Measurements from ENCODE around the gene VAV1. TPM values are rescaled to one million over a fixed set of nuclear protein-coding genes. Genes with fewer than 3 reads are reported as not detected.
"Not testable (repeated sequence)": the region's sequence is repeated elsewhere in the genome, so short reads cannot be mapped to it uniquely, and the experiment has no call there.

VAV1 gene
- total RNA-seq, 2 experiments from 2014 or later = 122 to 125 TPM

- Mint-ChIP-seq H3K27ac (no peak overlapping the region), H3K9me3 (ENCODE audit: insufficient read depth) (no peaks in the 10 kb centered on the region), H3K36me3 (ENCODE audit: low read depth) (peaks cover 55% of the 10 kb centered on the region), H3K4me3 (no peak overlapping the region), H3K4me1 (ENCODE audit: low read depth) (peaks cover 10% of the 10 kb centered on the region), H3K27me3 (ENCODE audit: low read depth) (no peaks in the 10 kb centered on the region)
- CTCF ChIA-PET = no interaction called here
- DNase-seq (no peak), ATAC-seq (no peak)
- POLR2A ChIA-PET = no interaction called here
These were observed 21.3 kb upstream of the VAV1 start for GRCh38 chr19:6751189-6751588.

- peaks cover 13% of the 10 kb centered on the region for H3K4me1 Mint-ChIP-seq (ENCODE audit: low read depth)
- no peaks in the 10 kb centered on the region for H3K9me3 Mint-ChIP-seq (ENCODE audit: insufficient read depth)
- POLR2A ChIA-PET = interaction anchor here (0.6 kb wide), 1 partner anchor 512 kb away, joined by 3 read pairs; no protein-coding TSS in a partner anchor
- no peak for DNase-seq
- H3K36me3 Mint-ChIP-seq (ENCODE audit: low read depth) = peaks cover 49% of the 10 kb centered on the region
- ATAC-seq = no peak
- CTCF ChIA-PET = interaction anchor here (1.0 to 2.3 kb wide), 2 partner anchors 14 to 111 kb away, joined by 4 to 7 read pairs; no protein-coding TSS in a partner anchor
- no peaks in the 10 kb centered on the region for H3K27me3 Mint-ChIP-seq (ENCODE audit: low read depth)
- peak overlapping the region; percentile 64 for H3K4me3 Mint-ChIP-seq
- H3K27ac Mint-ChIP-seq = peak overlapping the region; percentile 86
These were observed 20.0 kb upstream of the VAV1 start for GRCh38 chr19:6752256-6753177.

- Mint-ChIP-seq H3K4me3 (peak overlapping the region; percentile 64), H3K9me3 (ENCODE audit: insufficient read depth) (no peaks in the 10 kb centered on the region), H3K27ac (peak overlapping the region; percentile 86), H3K27me3 (ENCODE audit: low read depth) (no peaks in the 10 kb centered on the region), H3K4me1 (ENCODE audit: low read depth) (peaks cover 16% of the 10 kb centered on the region), H3K36me3 (ENCODE audit: low read depth) (peaks cover 47% of the 10 kb centered on the region)
- POLR2A ChIA-PET = interaction anchor here (1.5 kb wide), 1 partner anchor 14 kb away, joined by 4 read pairs; the partner anchor contains the start of gene SH2D3A
- CTCF ChIA-PET = interaction anchor here (1.0 to 2.3 kb wide), 3 partner anchors 15 to 122 kb away, joined by 4 to 7 read pairs (median 4); no protein-coding TSS in a partner anchor
- ATAC-seq (peak; percentile 93), DNase-seq (peak; percentile 83)
These were observed 19.1 kb upstream of the VAV1 start for GRCh38 chr19:6753178-6754031.

- ChIA-PET POLR2A (interaction anchor here (1.5 kb wide), 1 partner anchor 13 kb away, joined by 4 read pairs; the partner anchor contains the start of gene SH2D3A), CTCF (interaction anchor here (0.7 to 2.3 kb wide), 3 partner anchors 17 to 123 kb away, joined by 3 to 7 read pairs (median 4); no protein-coding TSS in a partner anchor)
- no peaks in the 10 kb centered on the region for H3K27me3 Mint-ChIP-seq (ENCODE audit: low read depth)
- H3K9me3 Mint-ChIP-seq (ENCODE audit: insufficient read depth) = no peaks in the 10 kb centered on the region
- DNase-seq (no peak), ATAC-seq (no peak)
- no peak overlapping the region for H3K4me3 Mint-ChIP-seq
- H3K4me1 Mint-ChIP-seq (ENCODE audit: low read depth) = peaks cover 18% of the 10 kb centered on the region
- peaks cover 49% of the 10 kb centered on the region for H3K36me3 Mint-ChIP-seq (ENCODE audit: low read depth)
- H3K27ac Mint-ChIP-seq = no peak overlapping the region
These were observed 18.4 kb upstream of the VAV1 start for GRCh38 chr19:6754136-6754535.

DNA sequence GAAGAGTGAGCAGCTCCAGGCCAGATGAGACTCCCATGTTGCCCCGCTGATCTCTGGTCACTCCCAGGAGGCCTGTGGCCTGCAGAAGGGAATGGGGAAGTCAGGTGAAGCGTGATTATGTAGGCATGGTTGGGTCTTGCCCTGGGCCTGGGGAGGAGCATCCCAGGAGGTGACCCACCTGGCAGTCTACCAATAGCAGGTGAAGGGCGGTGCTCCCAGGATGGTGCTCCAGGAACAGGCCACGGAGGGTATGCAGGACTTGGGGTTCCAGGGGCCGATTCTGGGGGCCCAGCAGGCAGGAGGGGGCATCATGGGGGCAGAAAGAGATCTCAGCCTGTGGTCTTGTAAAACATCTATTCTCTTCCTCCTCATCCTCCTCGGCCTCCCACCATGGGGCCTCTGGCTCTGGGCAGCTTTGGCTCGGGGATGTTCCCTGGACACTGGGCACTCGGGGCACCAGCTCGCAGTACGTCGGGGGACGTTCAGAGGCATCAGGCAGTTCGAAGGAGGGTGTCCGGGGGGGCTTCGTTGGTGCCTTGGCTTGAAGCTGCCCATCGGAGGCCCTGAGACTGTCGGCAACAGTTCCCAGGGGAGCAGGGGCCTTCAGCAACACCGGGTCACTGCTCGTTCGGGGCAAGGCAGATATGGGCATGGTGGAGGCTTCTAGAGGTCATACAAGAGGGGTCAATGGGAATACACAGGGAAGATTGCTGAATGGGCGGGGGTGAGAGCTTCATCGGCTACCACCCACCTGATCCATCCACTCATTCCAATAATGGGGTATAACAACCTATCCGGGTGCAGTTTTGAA, 17.6 kb upstream of the VAV1 start:
- no peak for ATAC-seq
- Mint-ChIP-seq H3K27me3 (ENCODE audit: low read depth) (no peaks in the 10 kb centered on the region), H3K4me3 (no peak overlapping the region), H3K27ac (no peak overlapping the region), H3K36me3 (ENCODE audit: low read depth) (peaks cover 50% of the 10 kb centered on the region), H3K4me1 (ENCODE audit: low read depth) (peaks cover 18% of the 10 kb centered on the region), H3K9me3 (ENCODE audit: insufficient read depth) (no peaks in the 10 kb centered on the region)
- POLR2A ChIA-PET = interaction anchor here (0.6 to 1.5 kb wide), 2 partner anchors 13 to 136 kb away, joined by 3 to 4 read pairs; partner anchors contain the start of gene SH2D3A
- no peak for DNase-seq
- CTCF ChIA-PET = interaction anchor here (0.7 to 2.3 kb wide), 2 partner anchors 16 to 108 kb away, joined by 3 to 7 read pairs; no protein-coding TSS in a partner anchor

DNA sequence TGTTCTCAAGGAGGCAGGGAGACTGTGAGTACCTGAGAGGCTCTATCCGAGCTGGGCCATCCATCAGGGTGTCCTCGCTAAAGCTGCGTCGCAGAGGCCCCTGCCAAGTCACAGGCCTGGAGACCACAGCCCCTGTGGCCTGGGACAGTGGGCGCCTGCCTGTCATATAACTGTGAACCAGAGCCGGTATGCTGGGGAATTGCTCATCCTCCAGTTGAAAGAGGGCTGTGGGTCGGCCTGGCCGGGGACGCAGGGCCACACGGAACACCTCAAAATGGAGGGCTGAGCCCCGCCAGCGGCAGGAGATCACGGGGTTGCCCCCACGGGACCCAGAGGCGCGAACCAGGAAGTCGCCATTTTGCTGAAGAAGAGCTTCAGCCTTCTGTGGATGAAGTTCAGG, 11.9 kb upstream of the VAV1 start:
- H3K27ac Mint-ChIP-seq = no peak overlapping the region
- H3K36me3 Mint-ChIP-seq (ENCODE audit: low read depth) = peaks cover 32% of the 10 kb centered on the region
- H3K27me3 Mint-ChIP-seq (ENCODE audit: low read depth) = no peaks in the 10 kb centered on the region
- H3K4me3 Mint-ChIP-seq = no peak overlapping the region
- no peak for DNase-seq
- POLR2A ChIA-PET = interaction anchor here (0.6 kb wide), 1 partner anchor 18 kb away, joined by 3 read pairs; no protein-coding TSS in a partner anchor
- H3K9me3 Mint-ChIP-seq (ENCODE audit: insufficient read depth) = no peaks in the 10 kb centered on the region
- CTCF ChIA-PET = interaction anchor here (0.7 to 1.7 kb wide), 4 partner anchors 12 to 129 kb away, joined by 4 to 9 read pairs (median 5); partner anchors contain the start of genes GPR108 and VAV1
- H3K4me1 Mint-ChIP-seq (ENCODE audit: low read depth) = peaks cover 13% of the 10 kb centered on the region
- ATAC-seq = no peak

- ATAC-seq = peak; percentile 42
- no peak overlapping the region for H3K27ac Mint-ChIP-seq
- CTCF ChIA-PET = interaction anchor here (0.7 to 1.7 kb wide), 4 partner anchors 11 to 129 kb away, joined by 4 to 9 read pairs (median 5); partner anchors contain the start of genes GPR108 and VAV1
- no peaks in the 10 kb centered on the region for H3K27me3 Mint-ChIP-seq (ENCODE audit: low read depth)
- no peaks in the 10 kb centered on the region for H3K9me3 Mint-ChIP-seq (ENCODE audit: insufficient read depth)
- POLR2A ChIA-PET = interaction anchor here (0.6 kb wide), 1 partner anchor 18 kb away, joined by 3 read pairs; no protein-coding TSS in a partner anchor
- peaks cover 19% of the 10 kb centered on the region for H3K4me1 Mint-ChIP-seq (ENCODE audit: low read depth)
- peaks cover 32% of the 10 kb centered on the region for H3K36me3 Mint-ChIP-seq (ENCODE audit: low read depth)
- no peak overlapping the region for H3K4me3 Mint-ChIP-seq
- DNase-seq = no peak
These were observed 11.3 kb upstream of the VAV1 start for GRCh38 chr19:6761053-6761676.

DNA sequence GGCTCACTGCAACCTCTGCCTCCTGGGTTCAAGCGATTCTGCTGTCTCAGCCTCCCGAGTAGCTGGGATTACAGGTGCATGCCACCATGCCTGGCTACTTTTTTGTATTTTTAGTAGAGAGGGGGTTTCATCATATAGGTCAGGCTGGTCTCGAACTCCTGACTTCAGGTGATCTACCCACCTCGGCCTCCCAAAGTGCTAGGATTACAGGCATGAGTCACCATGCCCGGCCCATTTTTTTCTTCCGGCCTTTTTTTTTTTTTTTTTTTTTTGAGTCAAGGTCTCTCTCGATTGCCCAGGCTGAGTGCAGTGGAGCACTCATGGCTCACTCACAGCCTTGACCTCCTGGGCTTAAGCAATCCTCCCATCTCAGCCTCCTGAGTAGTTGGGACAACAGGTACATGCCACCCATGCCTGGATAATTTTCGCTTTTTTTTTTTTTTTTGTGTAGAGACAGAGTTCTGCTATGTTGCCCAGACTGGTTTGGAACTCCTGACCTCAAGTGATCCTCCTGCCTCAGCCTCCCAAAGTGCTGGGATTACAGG, 10.2 kb upstream of the VAV1 start:
- H3K27me3 Mint-ChIP-seq (ENCODE audit: low read depth); ATAC-seq; H3K9me3 Mint-ChIP-seq (ENCODE audit: insufficient read depth); H3K27ac Mint-ChIP-seq; POLR2A ChIA-PET; DNase-seq; H3K4me3 Mint-ChIP-seq: not testable (repeated sequence)
- Mint-ChIP-seq H3K36me3 (ENCODE audit: low read depth) (peaks cover 31% of the 10 kb centered on the region), H3K4me1 (ENCODE audit: low read depth) (peaks cover 26% of the 10 kb centered on the region)
- CTCF ChIA-PET = interaction anchor here (1.7 kb wide), 1 partner anchor 101 kb away, joined by 9 read pairs; no protein-coding TSS in a partner anchor

DNA sequence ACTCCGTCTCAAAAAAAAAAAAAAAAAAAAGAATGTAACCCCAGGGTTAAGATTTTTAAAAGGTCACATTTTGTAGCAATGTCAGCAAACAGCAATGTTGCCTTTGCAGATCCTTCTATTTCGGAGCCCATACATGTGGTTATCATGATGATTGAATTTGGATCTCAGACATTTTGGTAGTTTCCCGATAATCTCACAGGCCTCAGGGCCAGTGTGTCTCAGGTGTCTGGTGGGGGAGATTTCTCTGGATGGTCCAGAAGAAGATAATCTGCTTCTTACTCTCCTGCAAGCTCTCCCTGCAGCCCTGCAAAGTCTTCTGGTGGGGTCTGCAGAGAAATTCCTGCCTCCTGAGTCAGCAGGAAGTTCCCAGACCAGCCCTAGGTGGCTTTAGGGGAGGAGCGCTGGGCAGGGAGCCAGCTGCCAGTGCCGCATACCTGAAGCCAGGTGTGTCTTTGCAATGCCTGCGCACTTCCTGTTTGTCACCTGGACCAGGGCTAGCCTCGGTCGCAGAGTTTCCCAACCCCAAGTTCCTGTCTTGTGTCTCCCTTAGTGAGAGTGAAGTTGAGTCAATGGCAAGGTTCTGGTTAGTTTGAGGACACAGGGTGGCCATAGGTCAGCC, 6.7 kb upstream of the VAV1 start:
- H3K36me3 Mint-ChIP-seq (ENCODE audit: low read depth) = peaks cover 9% of the 10 kb centered on the region
- peaks cover 49% of the 10 kb centered on the region for H3K4me1 Mint-ChIP-seq (ENCODE audit: low read depth)
- POLR2A ChIA-PET = no interaction called here
- H3K27ac Mint-ChIP-seq = peak overlapping the region; percentile 91
- H3K9me3 Mint-ChIP-seq (ENCODE audit: insufficient read depth) = no peaks in the 10 kb centered on the region
- no peak for ATAC-seq
- no peak for DNase-seq
- CTCF ChIA-PET = no interaction called here
- H3K27me3 Mint-ChIP-seq (ENCODE audit: low read depth) = no peaks in the 10 kb centered on the region
- peak overlapping the region; percentile 88 for H3K4me3 Mint-ChIP-seq

All from activated CD8-positive, alpha-beta T cell treated with anti-CD3 and anti-CD28 coated beads, Interleukin-2, amount 10 ng/mL, durations not matched to agents 7 days and 5 days (primary cell).